HG02763 (cell line): ENCODE results near the gene EVL.

Experiments
- ATAC-seq: cut with Tn5 transposase; IDR thresholded peaks from one replicate; pipeline ENCODE4 v1.9.1; 2021; ENCODE audit warnings: mild to moderate bottlenecking, moderate library complexity; ENCODE audit not compliant: unreplicated experiment

Gene EVL

GRCh38 chr14:100124551-100125088, 59.4 kb downstream of the EVL start:
- no peak for ATAC-seq

GRCh38 chr14:100126401-100126800, 61.2 kb downstream of the EVL start:
- ATAC-seq, result no peak

GRCh38 chr14:100127853-100128455, 62.7 kb downstream of the EVL start:
- ATAC-seq, result no peak

- no peak for ATAC-seq
Measured at GRCh38 chr14:100128688-100129087, 63.5 kb downstream of the EVL start.

- ATAC-seq, result no peak
Measured at GRCh38 chr14:100129161-100129589, 64.0 kb downstream of the EVL start.

GRCh38 chr14:100130521-100130920, 65.3 kb downstream of the EVL start:
- ATAC-seq, result no peak

GRCh38 chr14:100131181-100131580, 66.0 kb downstream of the EVL start:
- no peak for ATAC-seq

GRCh38 chr14:100132161-100132902, 67.1 kb downstream of the EVL start:
- ATAC-seq, result no peak

- no peak for ATAC-seq
Measured at GRCh38 chr14:100132903-100133510, 67.8 kb downstream of the EVL start.

GRCh38 chr14:100134586-100134985, 69.4 kb downstream of the EVL start:
- ATAC-seq, result no peak

- ATAC-seq, result no peak
Measured at GRCh38 chr14:100135073-100135472, 69.9 kb downstream of the EVL start.

GRCh38 chr14:100135784-100136183, 70.6 kb downstream of the EVL start:
- no peak for ATAC-seq

- ATAC-seq, result no peak
Measured at GRCh38 chr14:100137173-100137572, 72.0 kb downstream of the EVL start.

- no peak for ATAC-seq
Measured at GRCh38 chr14:100138082-100138787, 73.0 kb downstream of the EVL start.

GRCh38 chr14:100138955-100139354, 73.7 kb downstream of the EVL start:
- no peak for ATAC-seq

GRCh38 chr14:100140452-100141078, 75.3 kb downstream of the EVL start:
- ATAC-seq, result no peak

GRCh38 chr14:100141098-100141497, 75.9 kb downstream of the EVL start:
- no peak for ATAC-seq

- no peak for ATAC-seq
Measured at GRCh38 chr14:100142073-100143040, 77.1 kb downstream of the EVL start.

- no peak for ATAC-seq
Measured at GRCh38 chr14:100143523-100143922, 78.3 kb downstream of the EVL start.

- no peak for ATAC-seq
Measured at GRCh38 chr14:100143934-100144333, 78.7 kb downstream of the EVL start.
